KMS-11 (cell line): ENCODE data around the gene PLB1.

Source experiments
- H2AFZ ChIP-seq: fragments of 200-600 bp; sonication (generic); 2 replicates; pipeline ENCODE4 v1.6.1; 2016; ENCODE audit warnings: antibody characterized with exemption, mixed run types, low read depth
- H3K27ac ChIP-seq: fragments of 200-600 bp; sonication (generic); 2 replicates; pipeline ENCODE4 v1.6.1; 2016; ENCODE audit warnings: mild to moderate bottlenecking, mixed run types
- H3K27me3 ChIP-seq: fragments of 200-600 bp; sonication (generic); 2 replicates; pipeline ENCODE4 v1.6.1; 2017; ENCODE audit warnings: mild to moderate bottlenecking, low read depth, mixed run types, moderate library complexity; ENCODE audit not compliant: insufficient read depth
- H3K36me3 ChIP-seq: fragments of 200-600 bp; sonication (generic); 2 replicates; pipeline ENCODE4 v1.6.1; 2017; ENCODE audit warnings: mild to moderate bottlenecking, mixed run types; ENCODE audit not compliant: insufficient read depth
- H3K4me1 ChIP-seq: fragments of 200-600 bp; sonication (generic); 2 replicates; pipeline ENCODE4 v1.6.1; 2016; ENCODE audit warnings: mild to moderate bottlenecking, low read depth, mixed run types; ENCODE audit not compliant: poor library complexity, severe bottlenecking
- H3K4me2 ChIP-seq: fragments of 200-600 bp; sonication (generic); 2 replicates; pipeline ENCODE4 v1.7.0; 2016; ENCODE audit warnings: mild to moderate bottlenecking, mixed run types
- H3K4me3 ChIP-seq: fragments of 200-600 bp; sonication (generic); IDR thresholded peaks from 2 replicates; pipeline ENCODE4 v1.6.1; 2017; ENCODE audit warnings: low read depth, low read length, mixed read lengths; ENCODE audit not compliant: insufficient read depth
- H3K79me2 ChIP-seq: fragments of 200-600 bp; sonication (generic); 2 replicates; pipeline ENCODE4 v1.6.1; 2016; ENCODE audit warnings: low read depth, mixed run types; ENCODE audit not compliant: insufficient read depth
- H3K9ac ChIP-seq: fragments of 200-600 bp; sonication (generic); 2 replicates; pipeline ENCODE4 v1.6.1; 2016; ENCODE audit warnings: mild to moderate bottlenecking, mixed run types
- H4K20me1 ChIP-seq: fragments of 200-600 bp; sonication (generic); 2 replicates; pipeline ENCODE4 v1.6.1; 2016; ENCODE audit warnings: mild to moderate bottlenecking, mixed run types; ENCODE audit not compliant: insufficient read depth
- TF ChIP-seq, protein P1 (sequence below): fragments of 200-600 bp; sonication (generic); conservative IDR thresholded peaks from 2 replicates; pipeline ENCODE4 v1.6.1; 2017; ENCODE audit warnings: low read depth, mild to moderate bottlenecking, antibody characterized with exemption, low read length, moderate library complexity, mixed read lengths

Gene PLB1

DNA sequence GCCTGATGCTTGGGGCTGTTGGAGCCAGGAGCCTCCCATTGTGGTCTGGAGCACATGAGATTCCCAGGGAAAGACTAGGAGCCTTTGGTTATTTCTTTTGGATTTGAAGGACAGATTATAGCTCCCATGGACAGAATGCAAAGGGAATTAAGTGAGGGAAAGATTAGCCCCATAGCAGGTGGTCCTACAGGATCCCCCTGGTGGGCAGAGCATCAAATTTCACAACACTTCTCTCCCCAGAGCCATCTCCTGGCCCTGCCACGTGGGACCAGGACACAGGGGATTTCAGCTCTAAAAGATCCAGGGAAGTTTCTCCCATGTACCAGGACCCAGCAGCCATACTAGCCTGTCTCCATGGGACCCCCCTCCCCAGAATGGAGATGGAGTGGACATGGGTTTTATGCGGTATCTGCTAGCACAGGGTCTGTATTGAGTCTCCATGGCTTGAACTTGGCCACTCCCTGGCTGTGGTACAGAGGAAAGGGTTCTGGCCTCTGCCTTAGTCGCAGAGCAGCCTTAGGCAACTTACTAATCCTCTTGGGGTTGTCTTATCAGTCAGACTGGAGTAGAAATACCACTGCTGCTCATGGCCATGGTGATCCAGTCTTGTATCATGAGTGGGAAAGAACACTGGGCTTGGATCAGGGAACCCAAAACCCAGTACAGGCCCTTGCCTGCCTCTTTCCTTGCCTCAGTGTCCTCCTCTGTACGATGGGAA is 6.8 kb upstream of the PLB1 start:
- H3K9ac ChIP-seq: no peak overlapping the region
- H3K79me2 ChIP-seq: no peaks in the 10 kb centered on the region
- no peaks in the 10 kb centered on the region for H3K36me3 ChIP-seq
- no peak overlapping the region for H2AFZ ChIP-seq
- H3K4me1 ChIP-seq: peaks cover 8% of the 10 kb centered on the region
- no peak overlapping the region for H3K4me3 ChIP-seq
- TF ChIP-seq, protein P1, sequence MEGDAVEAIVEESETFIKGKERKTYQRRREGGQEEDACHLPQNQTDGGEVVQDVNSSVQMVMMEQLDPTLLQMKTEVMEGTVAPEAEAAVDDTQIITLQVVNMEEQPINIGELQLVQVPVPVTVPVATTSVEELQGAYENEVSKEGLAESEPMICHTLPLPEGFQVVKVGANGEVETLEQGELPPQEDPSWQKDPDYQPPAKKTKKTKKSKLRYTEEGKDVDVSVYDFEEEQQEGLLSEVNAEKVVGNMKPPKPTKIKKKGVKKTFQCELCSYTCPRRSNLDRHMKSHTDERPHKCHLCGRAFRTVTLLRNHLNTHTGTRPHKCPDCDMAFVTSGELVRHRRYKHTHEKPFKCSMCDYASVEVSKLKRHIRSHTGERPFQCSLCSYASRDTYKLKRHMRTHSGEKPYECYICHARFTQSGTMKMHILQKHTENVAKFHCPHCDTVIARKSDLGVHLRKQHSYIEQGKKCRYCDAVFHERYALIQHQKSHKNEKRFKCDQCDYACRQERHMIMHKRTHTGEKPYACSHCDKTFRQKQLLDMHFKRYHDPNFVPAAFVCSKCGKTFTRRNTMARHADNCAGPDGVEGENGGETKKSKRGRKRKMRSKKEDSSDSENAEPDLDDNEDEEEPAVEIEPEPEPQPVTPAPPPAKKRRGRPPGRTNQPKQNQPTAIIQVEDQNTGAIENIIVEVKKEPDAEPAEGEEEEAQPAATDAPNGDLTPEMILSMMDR: no peak
- no peak overlapping the region for H3K4me2 ChIP-seq
- H4K20me1 ChIP-seq: no peaks in the 10 kb centered on the region
- H3K27me3 ChIP-seq: no peaks in the 10 kb centered on the region
- H3K27ac ChIP-seq: no peak overlapping the region

DNA sequence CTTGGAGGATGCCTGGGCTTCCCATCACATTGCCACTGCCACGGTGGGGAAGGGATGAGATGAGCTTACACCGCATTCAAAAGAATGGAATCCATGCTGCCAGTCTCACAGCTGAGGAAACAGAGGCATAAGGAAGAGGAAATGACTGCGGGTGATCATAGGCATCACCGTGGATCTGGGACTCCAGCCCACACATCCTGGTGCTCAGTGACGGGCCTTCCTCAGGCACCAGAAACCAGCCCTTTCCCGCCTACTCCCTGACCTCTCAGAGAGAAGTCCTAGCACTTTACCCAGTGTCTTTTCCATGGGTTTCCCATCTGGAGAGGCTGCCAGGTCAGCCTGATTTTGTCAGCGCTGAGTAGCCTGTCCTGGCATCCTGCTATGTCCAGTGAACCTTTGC is 5.3 kb upstream of the PLB1 start:
- H3K79me2 ChIP-seq: no peaks in the 10 kb centered on the region
- no peak overlapping the region for H3K27ac ChIP-seq
- H3K9ac ChIP-seq: no peak overlapping the region
- H3K36me3 ChIP-seq: no peaks in the 10 kb centered on the region
- H3K4me2 ChIP-seq: no peak overlapping the region
- H3K4me1 ChIP-seq: no peaks in the 10 kb centered on the region
- H4K20me1 ChIP-seq: no peaks in the 10 kb centered on the region
- TF ChIP-seq, protein P1: no peak
- H3K27me3 ChIP-seq: no peaks in the 10 kb centered on the region
- H3K4me3 ChIP-seq: no peak overlapping the region
- H2AFZ ChIP-seq: no peak overlapping the region

DNA sequence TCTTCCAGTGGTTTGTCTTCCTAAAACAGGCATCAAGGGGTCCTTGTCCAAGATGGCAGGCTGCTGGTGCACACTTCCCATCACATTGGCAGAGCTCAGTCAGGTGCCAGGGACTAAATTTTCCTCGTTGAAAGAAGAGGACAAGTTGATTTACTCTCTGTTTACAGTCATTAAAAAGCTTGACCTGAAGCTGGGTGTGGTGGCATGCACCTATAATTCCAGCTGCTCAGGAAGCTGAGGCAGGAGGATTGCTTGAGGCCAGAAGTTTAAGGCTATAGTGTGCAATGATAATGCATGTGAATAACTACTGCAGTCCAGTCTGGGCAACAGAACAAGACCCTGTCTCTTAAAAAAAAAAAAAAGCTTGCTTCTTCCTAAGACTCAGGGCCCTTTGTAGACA is 3.6 kb upstream of the PLB1 start:
- no peak overlapping the region for H3K4me2 ChIP-seq
- no peaks in the 10 kb centered on the region for H3K79me2 ChIP-seq
- no peak overlapping the region for H2AFZ ChIP-seq
- no peaks in the 10 kb centered on the region for H3K36me3 ChIP-seq
- no peaks in the 10 kb centered on the region for H3K4me1 ChIP-seq
- H3K9ac ChIP-seq: no peak overlapping the region
- no peak overlapping the region for H3K4me3 ChIP-seq
- TF ChIP-seq, protein P1: no peak
- H3K27me3 ChIP-seq: no peaks in the 10 kb centered on the region
- H4K20me1 ChIP-seq: no peaks in the 10 kb centered on the region
- H3K27ac ChIP-seq: no peak overlapping the region

DNA sequence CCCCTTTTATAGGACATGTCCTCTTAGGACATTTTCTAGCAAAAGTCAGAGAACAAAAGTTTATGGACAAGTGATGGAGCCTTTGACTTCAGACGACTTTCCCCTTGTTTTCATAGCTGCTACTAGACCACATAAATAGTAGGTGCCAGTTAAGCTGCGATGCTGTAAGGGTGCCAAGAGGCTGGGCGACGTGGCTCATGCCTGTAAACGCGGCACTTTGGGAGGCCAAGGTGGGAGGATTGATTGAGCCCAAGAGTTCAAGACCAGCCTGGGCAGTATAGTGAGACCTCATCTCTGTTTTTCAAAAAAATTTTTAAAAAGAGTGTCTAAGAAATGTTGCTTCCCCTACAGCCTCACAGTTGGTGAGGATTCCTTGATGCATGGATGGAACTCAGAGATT is 2.2 kb upstream of the PLB1 start:
- H3K27me3 ChIP-seq: no peaks in the 10 kb centered on the region
- H3K4me3 ChIP-seq: no peak overlapping the region
- no peaks in the 10 kb centered on the region for H3K79me2 ChIP-seq
- no peak overlapping the region for H3K4me2 ChIP-seq
- no peak overlapping the region for H3K9ac ChIP-seq
- no peaks in the 10 kb centered on the region for H3K36me3 ChIP-seq
- no peak overlapping the region for H3K27ac ChIP-seq
- H3K4me1 ChIP-seq: no peaks in the 10 kb centered on the region
- H2AFZ ChIP-seq: no peak overlapping the region
- TF ChIP-seq, protein P1: no peak
- no peaks in the 10 kb centered on the region for H4K20me1 ChIP-seq
